HepG2 (cell line): Measurements from ENCODE around the gene DLG1. TPM values are rescaled to one million over a fixed set of nuclear protein-coding genes. Genes with fewer than 3 reads are reported as not detected.
A peak's percentile ranks its signal among the peaks of the same experiment; 100 is the strongest.

Experiments
- ATAC-seq: fragments of 200-7000 bp; cut with Tn5 transposase; 3 replicates; pipeline ENCODE4 v1.9.1; 2020; ENCODE audit warnings: mild to moderate bottlenecking, moderate library complexity
- BruUV-seq: library from RNA; stranded (reverse); fragments of 400-500 nt; replicated peaks from 2 replicates; lab custom pipeline; 2021; lab: Mats Ljungman, UMichigan
- CTCF ChIA-PET: fragments of 300-600 bp; formaldehyde crosslinking; extraction: SDS; loops from one replicate; lab custom pipeline; 2021; ENCODE audit warnings: low total read pairs, inconsistent platforms, low intra/inter-chr PET ratio; lab: Yijun Ruan, JAX
- POLR2A ChIA-PET: fragments of 350-600 bp; sonication (Branson Sonifier 250); formaldehyde crosslinking; loops from one replicate; lab custom pipeline; 2020; ENCODE audit warnings: antibody characterized with exemption, inconsistent platforms; lab: Yijun Ruan, JAX
- DNase-seq: peaks from one replicate; pipeline ENCODE4 v3.0.0-alpha.2; 2015; ENCODE audit warnings: low spot score
- FAIRE-seq: peaks from 3 replicates; lab custom pipeline; 2011; peaks lifted over from hg19 to GRCh38; lab: Jason Lieb, UNC
- H2AFZ ChIP-seq: one replicate; pipeline ENCODE4 v1.6.1; 2011; ENCODE audit warnings: low read length, inconsistent platforms
- H3K27ac ChIP-seq: fragments of 300-600 bp; 3 replicates; pipeline ENCODE4 v1.8.0; 2011; ENCODE audit warnings: mixed run types, mild to moderate bottlenecking, mixed read lengths, low read length, inconsistent platforms; ENCODE audit not compliant: insufficient read depth; ENCODE audit errors: extremely low read length
- H3K27me3 ChIP-seq, 2 experiments: fragments of 200-600 bp in 1 of 2; 2 replicates in 1 of 2; 3 replicates in 1 of 2; pipeline versions ENCODE4 v1.6.0 to v1.8.0; 2011; ENCODE audit warnings: low read length in 2 of 2, mild to moderate bottlenecking in 2 of 2, moderate library complexity in 2 of 2, inconsistent platforms in 1 of 2; ENCODE audit not compliant: insufficient read depth in 2 of 2, control insufficient read depth in 1 of 2
- H3K36me3 ChIP-seq, 2 experiments: fragments of 200-600 bp in 1 of 2; replicated peaks in 1 of 2; 2 replicates in 1 of 2; 3 replicates in 1 of 2; pipeline versions ENCODE4 v1.5.1 to v1.8.0; 2011; ENCODE audit warnings: low read length in 2 of 2, inconsistent platforms in 1 of 2; ENCODE audit not compliant: insufficient read depth in 2 of 2, control insufficient read depth in 1 of 2
- H3K4me1 ChIP-seq: 2 replicates; pipeline ENCODE4 v1.5.1; 2012; ENCODE audit warnings: low read length, inconsistent platforms; ENCODE audit not compliant: insufficient read depth
- H3K4me2 ChIP-seq: 2 replicates; pipeline ENCODE4 v1.6.0; 2011; ENCODE audit warnings: low read depth, low read length, inconsistent platforms
- H3K4me3 ChIP-seq, 3 experiments: fragments of 200-600 bp in 1 of 3; sonication (generic), shearing (Covaris generic) in 1 of 3; replicated peaks in 1 of 3; 2 replicates each; pipeline ENCODE4 v1.5.1; 2011 to 2016; ENCODE audit warnings: low read length in 3 of 3, inconsistent platforms in 2 of 3, low read depth in 2 of 3, mild to moderate bottlenecking in 2 of 3, control low read depth in 1 of 3, mixed read lengths in 1 of 3; ENCODE audit not compliant: insufficient read depth in 1 of 3
- H3K79me2 ChIP-seq: one replicate; pipeline ENCODE4 v1.6.1; 2011; ENCODE audit warnings: low read length, inconsistent platforms; ENCODE audit not compliant: insufficient read depth
- H3K9ac ChIP-seq: 2 replicates; pipeline ENCODE4 v1.6.0; 2011; ENCODE audit warnings: mild to moderate bottlenecking, low read depth, low read length, inconsistent platforms; ENCODE audit not compliant: insufficient read depth
- H3K9me3 ChIP-seq: 2 replicates; pipeline ENCODE4 v1.5.1; 2012; ENCODE audit warnings: mild to moderate bottlenecking, low read length
- H4K20me1 ChIP-seq: 2 replicates; pipeline ENCODE4 v1.6.0; 2011; ENCODE audit warnings: inconsistent platforms, mild to moderate bottlenecking, low read length, moderate library complexity; ENCODE audit not compliant: insufficient read depth
- AGO2 ChIP-seq: fragments of 200-400 bp; formaldehyde crosslinking; optimal IDR thresholded peaks from 2 replicates; pipeline ENCODE3; 2017; ENCODE audit warnings: mild to moderate bottlenecking, low read depth, low read length, moderate library complexity
- ARID2 ChIP-seq: sonication (generic); formaldehyde crosslinking; IDR thresholded peaks from 2 replicates; pipeline ENCODE4 v1.8.1; 2022; ENCODE audit warnings: mild to moderate bottlenecking, missing genetic modification reagents, borderline replicate concordance
- BCL6 ChIP-seq: IDR thresholded peaks from 2 replicates; pipeline ENCODE4 v1.6.1; 2016; ENCODE audit warnings: missing genetic modification reagents, missing compliant biosample characterization
- HDAC2 ChIP-seq: sonication (generic); formaldehyde crosslinking; IDR thresholded peaks from 2 replicates; pipeline ENCODE4 v1.4.0; 2020; ENCODE audit warnings: missing genetic modification reagents
- HNRNPK ChIP-seq: fragments of 200-400 bp; formaldehyde crosslinking; IDR thresholded peaks from 2 replicates; pipeline ENCODE4 v1.6.1; 2018; ENCODE audit warnings: low read length, low read depth, moderate library complexity, mild to moderate bottlenecking; ENCODE audit not compliant: poor library complexity, severe bottlenecking
- IKZF5 ChIP-seq: IDR thresholded peaks from 2 replicates; pipeline ENCODE4 v1.6.1; 2018; ENCODE audit warnings: missing genetic modification reagents, mild to moderate bottlenecking, missing compliant biosample characterization
- ISX ChIP-seq: sonication (generic); formaldehyde crosslinking; conservative IDR thresholded peaks from 2 replicates; pipeline ENCODE4 v1.5.0; 2020; ENCODE audit warnings: missing genetic modification reagents
- MYC ChIP-seq: sonication (generic); formaldehyde crosslinking; IDR thresholded peaks from 2 replicates; pipeline ENCODE4 v1.9.0; 2021; ENCODE audit warnings: missing genetic modification reagents, borderline replicate concordance
- MZF1 ChIP-seq: sonication (generic); formaldehyde crosslinking; IDR thresholded peaks from 2 replicates; pipeline ENCODE4 v1.8.1; 2023; ENCODE audit warnings: mild to moderate bottlenecking, missing genetic modification reagents, borderline replicate concordance
- NFKB2 ChIP-seq: sonication (generic); formaldehyde crosslinking; IDR thresholded peaks from 2 replicates; pipeline ENCODE4 v1.4.0; 2020; ENCODE audit warnings: missing genetic modification reagents, borderline replicate concordance
- PHF20 ChIP-seq: sonication (generic); formaldehyde crosslinking; IDR thresholded peaks from 2 replicates; pipeline ENCODE4 v1.5.0; 2020; ENCODE audit warnings: mild to moderate bottlenecking, missing genetic modification reagents
- PHF8 ChIP-seq: sonication (generic); formaldehyde crosslinking; IDR thresholded peaks from 2 replicates; pipeline ENCODE4 v1.5.0; 2020; ENCODE audit warnings: missing genetic modification reagents
- SPEN ChIP-seq: sonication (generic); formaldehyde crosslinking; IDR thresholded peaks from 2 replicates; pipeline ENCODE4 v1.5.1; 2020; ENCODE audit warnings: low read depth, mild to moderate bottlenecking, missing genetic modification reagents
- ZIK1 ChIP-seq: sonication (generic); formaldehyde crosslinking; IDR thresholded peaks from 2 replicates; pipeline ENCODE4 v1.5.0; 2020; ENCODE audit warnings: mild to moderate bottlenecking, low read depth, missing genetic modification reagents, borderline replicate concordance
- ZKSCAN5 ChIP-seq: sonication (generic); formaldehyde crosslinking; IDR thresholded peaks from 2 replicates; pipeline ENCODE4 v1.5.1; 2020; ENCODE audit warnings: mild to moderate bottlenecking, missing genetic modification reagents
- ZNF281 ChIP-seq: sonication (generic); formaldehyde crosslinking; IDR thresholded peaks from 2 replicates; pipeline ENCODE4 v1.4.0; 2020; ENCODE audit warnings: missing genetic modification reagents, borderline replicate concordance
- ZNF546 ChIP-seq: sonication (generic); formaldehyde crosslinking; conservative IDR thresholded peaks from 2 replicates; pipeline ENCODE4 v1.8.1; 2023; ENCODE audit warnings: mild to moderate bottlenecking, missing genetic modification reagents
- ZNF746 ChIP-seq: sonication (generic); formaldehyde crosslinking; IDR thresholded peaks from 2 replicates; pipeline ENCODE4 v1.8.0; 2022; ENCODE audit warnings: mild to moderate bottlenecking, missing genetic modification reagents
- ZNF768 ChIP-seq: sonication (generic); formaldehyde crosslinking; IDR thresholded peaks from 2 replicates; pipeline ENCODE4 v1.4.0; 2020; ENCODE audit warnings: missing genetic modification reagents
- WGBS: methylation state at CpG from one replicate; pipeline ENCODE4 v1.1.6; 2017; ENCODE audit warnings: low lambda C conversion rate; 5-methylcytosine and 5-hydroxymethylcytosine counted together
- in situ Hi-C: cut with HindIII; loops from 2 replicates; pipeline ENCODE4 v1.10.0; 2017; ENCODE audit warnings: low pct_unique_long_range_greater_than_20kb; ENCODE audit not compliant: extremely low pct_ligation_motif_present
- intact Hi-C: fragments of 100-400 bp; cut with micrococcal nuclease; formaldehyde crosslinking; loops from one replicate; pipeline ENCODE4 v1.10.0; 2022; ENCODE audit not compliant: unreplicated experiment
- polyA plus RNA-seq, 8 experiments: library from polyadenylated mRNA; depleted of rRNA in 3 of 8; stranded (reverse) in 7 of 8; unstranded in 1 of 8; fragments of >200 nt; fragmentation: Illumina TruSeq in 4 of 8; extraction: Trizol in 4 of 8; gene quantifications; 2 replicates each; pipeline versions ENCODE4 v1.2.1 to v1.2.3, GENCODE V29; 2011 to 2016; ENCODE audit warnings: low read depth in 4 of 8, missing spikeins in 1 of 8, mixed read lengths in 1 of 8; ENCODE audit not compliant: insufficient read depth in 1 of 8
- total RNA-seq, 5 experiments: library from RNA; depleted of rRNA; stranded (reverse); fragments of >200 nt; fragmentation: Illumina TruSeq; extraction: Trizol; gene quantifications; 2 replicates each; pipeline ENCODE4 v1.2.3, GENCODE V29; 2016; ENCODE audit warnings: low read depth in 1 of 5

Gene DLG1
- total and polyA plus RNA-seq, 2 of the 13 experiments (the other 11 are each of a cell fraction or from before 2014, with no cell fraction given): 30.5 to 104 TPM

GRCh38 chr3:197297476-197298340 is 704 bp downstream of the DLG1 start:
- intact Hi-C loops (loop anchor here (2.0 to 5.0 kb wide), 4 partner anchors 40 to 205 kb away; no protein-coding TSS in a partner anchor), in situ Hi-C loops (loop anchor here (5.0 to 10.0 kb wide), 2 partner anchors 65 to 207 kb away; no protein-coding TSS in a partner anchor)
- peak overlapping the region; percentile 89 for H3K4me2 ChIP-seq
- H3K4me3 ChIP-seq: peak overlapping the region; percentile 91 to 95 (median 94)
- peaks cover 21% of the 10 kb centered on the region for H4K20me1 ChIP-seq
- H3K79me2 ChIP-seq: peaks cover 46% of the 10 kb centered on the region
- peak; percentile 74 for ATAC-seq
- H3K9me3 ChIP-seq: no peaks in the 10 kb centered on the region
- peak; percentile 80 for DNase-seq
- FAIRE-seq: no peak
- ChIA-PET POLR2A (interaction anchor here (0.5 to 2.9 kb wide), 19 partner anchors 9 to 223 kb away, joined by 3 to 32 read pairs (median 4); no protein-coding TSS in a partner anchor), CTCF (no interaction called here)
- peak overlapping the region; percentile 93 for H3K9ac ChIP-seq
- H3K4me1 ChIP-seq: peaks cover 55% of the 10 kb centered on the region
- H3K27ac ChIP-seq: peak overlapping the region; percentile 98
- peaks cover 1 to 2% of the 10 kb centered on the region in 2 experiments; a peak in 3 of 5 replicates for H3K36me3 ChIP-seq
- WGBS: under 1% methylated on average over 17 of the region's 100 CpGs
- no peak overlapping the region for H2AFZ ChIP-seq
- no TSS peak for BruUV-seq
- no peaks in the 10 kb centered on the region; a peak in 1 of 5 replicates for H3K27me3 ChIP-seq
- no peak for TF ChIP-seq MZF1 (CRISPR knock-in tag)
- peak; percentile 95 for TF ChIP-seq HNRNPK
- peak; percentile 69 for TF ChIP-seq ZNF768
- TF ChIP-seq ARID2 (CRISPR knock-in tag): no peak
- TF ChIP-seq PHF8 (CRISPR knock-in tag): peak; percentile 74
- peak; percentile 61 for TF ChIP-seq PHF20 (CRISPR knock-in tag)
- TF ChIP-seq MYC (CRISPR knock-in tag): peak; percentile 48
- TF ChIP-seq ZNF281: no peak
- TF ChIP-seq AGO2: peak; percentile 75
- TF ChIP-seq NFKB2 (CRISPR knock-in tag): peak; percentile 58; the same call in 1 of the 2 replicates
- TF ChIP-seq BCL6 (CRISPR knock-in tag): peak; percentile 48; the same call in 1 of the 2 replicates
- peak; percentile 43 for TF ChIP-seq SPEN (CRISPR knock-in tag)
- TF ChIP-seq ISX (CRISPR knock-in tag): 0 out of 2 replicates have a peak, but pooled peaks have one; percentile 28
- TF ChIP-seq ZNF546: 0 out of 2 replicates have a peak, but pooled peaks have one; percentile 21
- no peak for TF ChIP-seq ZKSCAN5
- 0 out of 2 replicates have a peak, but pooled peaks have one; percentile 17 for TF ChIP-seq IKZF5 (CRISPR knock-in tag)
- TF ChIP-seq ZNF746: 0 out of 2 replicates have a peak, but pooled peaks have one; percentile 45
- no peak for TF ChIP-seq HDAC2 (CRISPR knock-in tag)
- TF ChIP-seq ZIK1 (CRISPR knock-in tag): no peak; the same call in 1 of the 2 replicates
